ENCODE measurements around the gene MCM3AP.

Gene MCM3AP

GRCh38 chr21:46328151-46328550 is 42.7 kb upstream of the MCM3AP start:
- TF ChIP-seq, protein P1, sequence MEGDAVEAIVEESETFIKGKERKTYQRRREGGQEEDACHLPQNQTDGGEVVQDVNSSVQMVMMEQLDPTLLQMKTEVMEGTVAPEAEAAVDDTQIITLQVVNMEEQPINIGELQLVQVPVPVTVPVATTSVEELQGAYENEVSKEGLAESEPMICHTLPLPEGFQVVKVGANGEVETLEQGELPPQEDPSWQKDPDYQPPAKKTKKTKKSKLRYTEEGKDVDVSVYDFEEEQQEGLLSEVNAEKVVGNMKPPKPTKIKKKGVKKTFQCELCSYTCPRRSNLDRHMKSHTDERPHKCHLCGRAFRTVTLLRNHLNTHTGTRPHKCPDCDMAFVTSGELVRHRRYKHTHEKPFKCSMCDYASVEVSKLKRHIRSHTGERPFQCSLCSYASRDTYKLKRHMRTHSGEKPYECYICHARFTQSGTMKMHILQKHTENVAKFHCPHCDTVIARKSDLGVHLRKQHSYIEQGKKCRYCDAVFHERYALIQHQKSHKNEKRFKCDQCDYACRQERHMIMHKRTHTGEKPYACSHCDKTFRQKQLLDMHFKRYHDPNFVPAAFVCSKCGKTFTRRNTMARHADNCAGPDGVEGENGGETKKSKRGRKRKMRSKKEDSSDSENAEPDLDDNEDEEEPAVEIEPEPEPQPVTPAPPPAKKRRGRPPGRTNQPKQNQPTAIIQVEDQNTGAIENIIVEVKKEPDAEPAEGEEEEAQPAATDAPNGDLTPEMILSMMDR (IDR thresholded peaks at IDR 0.05; ENCODE audit: low read depth, low read length, poor library complexity, severe bottlenecking): no peak
- no peak for TF ChIP-seq EZH2phosphoT487 (IDR thresholded peaks at IDR 0.05; ENCODE audit: borderline replicate concordance, low read length)
- Histone ChIP-seq H3K27me3 (ENCODE audit: control insufficient read depth, low read length) (no peaks in the 10 kb centered on the region), H3F3A (ENCODE audit: control insufficient read depth, insufficient read depth) (no peaks in the 10 kb centered on the region), H3K4me3 (ENCODE audit: low read length) (no peak overlapping the region), H3K4me1 (ENCODE audit: control insufficient read depth, low read length) (peaks cover 12% of the 10 kb centered on the region), H3K9me3 (ENCODE audit: control insufficient read depth, insufficient read depth, low read length) (no peaks in the 10 kb centered on the region), H3K79me2 (ENCODE audit: control insufficient read depth, low read length) (peaks cover 87% of the 10 kb centered on the region), H4K20me1 (ENCODE audit: control insufficient read depth, insufficient read depth, low read depth, low read length) (peaks cover 4% of the 10 kb centered on the region; the same call in 1 of the 2 replicates), H3K27ac (ENCODE audit: low read depth, low read length) (no peak overlapping the region), H3K36me3 (ENCODE audit: control insufficient read depth, low read length) (peaks cover 70% of the 10 kb centered on the region), H3K4me2 (ENCODE audit: low read length) (no peak overlapping the region), H3K9me2 (replicated peaks; ENCODE audit: control insufficient read depth, low read length) (no peaks in the 10 kb centered on the region)

GRCh38 chr21:46327711-46328110 is 42.3 kb upstream of the MCM3AP start:
- H3F3A ChIP-seq (ENCODE audit: control insufficient read depth, insufficient read depth): no peaks in the 10 kb centered on the region
- H3K27ac ChIP-seq (ENCODE audit: low read depth, low read length): no peak overlapping the region
- peaks cover 3% of the 10 kb centered on the region for H4K20me1 ChIP-seq (ENCODE audit: control insufficient read depth, insufficient read depth, low read depth, low read length)
- H3K4me2 ChIP-seq (ENCODE audit: low read length): no peak overlapping the region
- H3K4me1 ChIP-seq (ENCODE audit: control insufficient read depth, low read length): peaks cover 12% of the 10 kb centered on the region
- H3K9me3 ChIP-seq (ENCODE audit: control insufficient read depth, insufficient read depth, low read length): no peaks in the 10 kb centered on the region
- peaks cover 90% of the 10 kb centered on the region for H3K79me2 ChIP-seq (ENCODE audit: control insufficient read depth, low read length)
- no peak overlapping the region for H3K4me3 ChIP-seq (ENCODE audit: low read length)
- H3K9me2 ChIP-seq (replicated peaks; ENCODE audit: control insufficient read depth, low read length): no peaks in the 10 kb centered on the region
- TF ChIP-seq, protein P1 (IDR thresholded peaks at IDR 0.05; ENCODE audit: low read depth, low read length, poor library complexity, severe bottlenecking): no peak
- no peak for TF ChIP-seq EZH2phosphoT487 (IDR thresholded peaks at IDR 0.05; ENCODE audit: borderline replicate concordance, low read length)
- H3K36me3 ChIP-seq (ENCODE audit: control insufficient read depth, low read length): peaks cover 73% of the 10 kb centered on the region
- H3K27me3 ChIP-seq (ENCODE audit: control insufficient read depth, low read length): no peaks in the 10 kb centered on the region

DNA sequence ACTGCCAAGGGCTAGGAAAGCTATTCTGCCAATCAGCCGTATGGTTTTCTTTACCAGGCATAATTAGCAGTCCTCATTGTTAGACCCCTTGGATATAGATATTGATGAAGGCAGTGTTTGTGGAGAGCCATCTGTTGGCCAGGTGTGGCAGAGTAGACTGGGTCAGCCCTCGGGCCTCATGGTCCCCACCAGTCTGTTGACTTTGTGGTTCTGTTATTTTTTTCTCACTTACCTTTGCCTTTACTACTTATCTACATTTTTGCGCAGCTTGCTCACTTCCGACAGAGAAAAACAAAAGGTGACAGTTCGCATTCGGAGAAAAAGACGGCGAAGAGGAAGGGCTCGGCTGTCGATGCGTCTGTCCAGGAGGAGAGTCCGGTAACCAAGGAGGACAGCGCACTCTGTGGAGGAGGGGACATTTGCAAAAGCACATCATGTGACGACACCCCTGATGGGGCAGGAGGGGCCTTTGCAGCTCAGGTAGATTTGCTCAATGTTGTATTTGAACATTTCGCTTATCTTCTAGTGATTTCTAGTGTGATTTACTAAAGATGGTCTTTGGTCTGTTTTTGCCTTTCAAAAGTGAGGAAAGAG is 40.8 kb upstream of the MCM3AP start:
- no peaks in the 10 kb centered on the region for H3K9me2 ChIP-seq (replicated peaks; ENCODE audit: control insufficient read depth, low read length)
- peaks cover 73% of the 10 kb centered on the region for H3K36me3 ChIP-seq (ENCODE audit: control insufficient read depth, low read length)
- H3K79me2 ChIP-seq (ENCODE audit: control insufficient read depth, low read length): peaks cover 90% of the 10 kb centered on the region
- peaks cover 25% of the 10 kb centered on the region for H3K4me1 ChIP-seq (ENCODE audit: control insufficient read depth, low read length)
- H3K4me2 ChIP-seq (ENCODE audit: low read length): peak overlapping the region; percentile 79
- H3F3A ChIP-seq (ENCODE audit: control insufficient read depth, insufficient read depth): no peaks in the 10 kb centered on the region
- H4K20me1 ChIP-seq (ENCODE audit: control insufficient read depth, insufficient read depth, low read depth, low read length): peaks cover 11% of the 10 kb centered on the region
- H3K4me3 ChIP-seq (ENCODE audit: low read length): peak overlapping the region; percentile 88
- TF ChIP-seq EZH2phosphoT487 (IDR thresholded peaks at IDR 0.05; ENCODE audit: borderline replicate concordance, low read length): no peak
- TF ChIP-seq, protein P1 (IDR thresholded peaks at IDR 0.05; ENCODE audit: low read depth, low read length, poor library complexity, severe bottlenecking): no peak
- H3K9me3 ChIP-seq (ENCODE audit: control insufficient read depth, insufficient read depth, low read length): no peaks in the 10 kb centered on the region
- H3K27ac ChIP-seq (ENCODE audit: low read depth, low read length): no peak overlapping the region
- H3K27me3 ChIP-seq (ENCODE audit: control insufficient read depth, low read length): no peaks in the 10 kb centered on the region

Measured in DOHH2 (cell line).